GM12878 (cell line): Measurements from ENCODE around the gene IGIP. TPM values are rescaled to one million over a fixed set of nuclear protein-coding genes. Genes with fewer than 3 reads are reported as not detected.

ENCODE experiments used
- CREM ChIP-seq: IDR thresholded peaks from 2 replicates; pipeline ENCODE4 v1.6.1; 2014; ENCODE audit warnings: antibody characterized with exemption, low read depth
- FOXK2 ChIP-seq: fragments of 450-650 bp; IDR thresholded peaks from 2 replicates; pipeline ENCODE4 v1.6.1; 2017; ENCODE audit warnings: mild to moderate bottlenecking, moderate library complexity
- NR2C2 ChIP-seq: IDR thresholded peaks from 2 replicates; pipeline ENCODE4 v1.6.1; 2011; ENCODE audit warnings: borderline replicate concordance, low read depth; ENCODE audit not compliant: control insufficient read depth, insufficient read length
- PML ChIP-seq: IDR thresholded peaks from 2 replicates; pipeline ENCODE4 v1.6.1; 2012; ENCODE audit warnings: low read length, inconsistent platforms
- RFX5 ChIP-seq: IDR thresholded peaks from 2 replicates; pipeline ENCODE4 v1.6.1; 2011; ENCODE audit warnings: low read depth, low read length, improper control_type of control experiment
- STAT3 ChIP-seq: IDR thresholded peaks from 2 replicates; pipeline ENCODE4 v1.6.1; 2011; ENCODE audit warnings: low read depth, low read length, improper control_type of control experiment
- polyA plus RNA-seq, 11 experiments: library from polyadenylated mRNA; depleted of rRNA in 4 of 11; unstranded in 6 of 11; stranded (reverse) in 5 of 11; fragments of >200 nt; fragmentation: Nextera tagmentation in 4 of 11; fragmentation: Illumina TruSeq in 1 of 11; extraction: Ambion mirVana in 4 of 11; extraction: Trizol in 1 of 11; gene quantifications; 1 replicate in 1 of 11; 2 replicates in 10 of 11; pipeline versions ENCODE4 v1.2.1 to v1.2.3, GENCODE V29; 2011 to 2016; ENCODE audit warnings: inconsistent platforms in 2 of 11, missing spikeins in 2 of 11, low read depth in 1 of 11
- total RNA-seq, 4 experiments: library from RNA; depleted of rRNA in 3 of 4; stranded (reverse); fragments of >200 nt in 3 of 4; fragmentation: Illumina TruSeq in 1 of 4; extraction: Trizol in 1 of 4; gene quantifications; 2 replicates each; pipeline versions ENCODE4 v1.2.1 to v1.2.3, GENCODE V29; 2013 to 2021
- TF ChIP-seq, protein P1 (sequence below): fragments of 450-650 bp; IDR thresholded peaks from 2 replicates; pipeline ENCODE4 v1.6.1; 2016; ENCODE audit warnings: mild to moderate bottlenecking, moderate library complexity, borderline replicate concordance
- TF ChIP-seq, protein P2 (sequence below): fragments of 450-650 bp; IDR thresholded peaks from 2 replicates; pipeline ENCODE4 v1.6.1; 2014; ENCODE audit warnings: mild to moderate bottlenecking
- TF ChIP-seq, protein P3 (sequence below): fragments of 450-650 bp; formaldehyde crosslinking; IDR thresholded peaks from 2 replicates; pipeline ENCODE4 v1.4.0; 2022; ENCODE audit warnings: mild to moderate bottlenecking, moderate library complexity

IGIP gene
- total and polyA plus RNA-seq, 10 of the 15 experiments (the other 5 are each of a cell fraction or from before 2014, with no cell fraction given) = 0.58 to 3.3 (median 1.9) TPM

DNA sequence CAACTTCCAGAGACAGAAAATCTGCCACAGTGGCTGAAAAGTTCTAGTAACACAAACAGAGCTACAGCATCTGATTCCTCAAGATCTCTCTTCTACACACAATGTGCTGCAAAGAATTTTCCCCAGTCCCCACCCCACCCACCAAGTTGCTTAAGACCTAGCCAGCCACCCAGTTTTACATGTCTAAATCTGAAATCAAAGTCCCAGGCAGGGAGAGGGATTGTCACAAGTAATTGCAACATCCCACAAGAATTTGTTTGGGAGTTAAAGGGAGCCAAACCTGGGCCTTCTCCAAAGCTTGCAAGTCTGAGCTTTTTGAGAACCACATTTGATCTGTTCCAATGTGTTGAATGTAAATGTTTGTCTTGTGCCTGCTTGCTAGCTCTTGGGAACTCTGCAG, 15.5 kb downstream of the IGIP start (continued):
- TF ChIP-seq, protein P1, sequence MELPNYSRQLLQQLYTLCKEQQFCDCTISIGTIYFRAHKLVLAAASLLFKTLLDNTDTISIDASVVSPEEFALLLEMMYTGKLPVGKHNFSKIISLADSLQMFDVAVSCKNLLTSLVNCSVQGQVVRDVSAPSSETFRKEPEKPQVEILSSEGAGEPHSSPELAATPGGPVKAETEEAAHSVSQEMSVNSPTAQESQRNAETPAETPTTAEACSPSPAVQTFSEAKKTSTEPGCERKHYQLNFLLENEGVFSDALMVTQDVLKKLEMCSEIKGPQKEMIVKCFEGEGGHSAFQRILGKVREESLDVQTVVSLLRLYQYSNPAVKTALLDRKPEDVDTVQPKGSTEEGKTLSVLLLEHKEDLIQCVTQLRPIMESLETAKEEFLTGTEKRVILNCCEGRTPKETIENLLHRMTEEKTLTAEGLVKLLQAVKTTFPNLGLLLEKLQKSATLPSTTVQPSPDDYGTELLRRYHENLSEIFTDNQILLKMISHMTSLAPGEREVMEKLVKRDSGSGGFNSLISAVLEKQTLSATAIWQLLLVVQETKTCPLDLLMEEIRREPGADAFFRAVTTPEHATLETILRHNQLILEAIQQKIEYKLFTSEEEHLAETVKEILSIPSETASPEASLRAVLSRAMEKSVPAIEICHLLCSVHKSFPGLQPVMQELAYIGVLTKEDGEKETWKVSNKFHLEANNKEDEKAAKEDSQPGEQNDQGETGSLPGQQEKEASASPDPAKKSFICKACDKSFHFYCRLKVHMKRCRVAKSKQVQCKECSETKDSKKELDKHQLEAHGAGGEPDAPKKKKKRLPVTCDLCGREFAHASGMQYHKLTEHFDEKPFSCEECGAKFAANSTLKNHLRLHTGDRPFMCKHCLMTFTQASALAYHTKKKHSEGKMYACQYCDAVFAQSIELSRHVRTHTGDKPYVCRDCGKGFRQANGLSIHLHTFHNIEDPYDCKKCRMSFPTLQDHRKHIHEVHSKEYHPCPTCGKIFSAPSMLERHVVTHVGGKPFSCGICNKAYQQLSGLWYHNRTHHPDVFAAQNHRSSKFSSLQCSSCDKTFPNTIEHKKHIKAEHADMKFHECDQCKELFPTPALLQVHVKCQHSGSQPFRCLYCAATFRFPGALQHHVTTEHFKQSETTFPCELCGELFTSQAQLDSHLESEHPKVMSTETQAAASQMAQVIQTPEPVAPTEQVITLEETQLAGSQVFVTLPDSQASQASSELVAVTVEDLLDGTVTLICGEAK = no peak
- TF ChIP-seq RFX5 = no peak
- TF ChIP-seq CREM = no peak
- no peak for TF ChIP-seq NR2C2
- TF ChIP-seq, protein P2, sequence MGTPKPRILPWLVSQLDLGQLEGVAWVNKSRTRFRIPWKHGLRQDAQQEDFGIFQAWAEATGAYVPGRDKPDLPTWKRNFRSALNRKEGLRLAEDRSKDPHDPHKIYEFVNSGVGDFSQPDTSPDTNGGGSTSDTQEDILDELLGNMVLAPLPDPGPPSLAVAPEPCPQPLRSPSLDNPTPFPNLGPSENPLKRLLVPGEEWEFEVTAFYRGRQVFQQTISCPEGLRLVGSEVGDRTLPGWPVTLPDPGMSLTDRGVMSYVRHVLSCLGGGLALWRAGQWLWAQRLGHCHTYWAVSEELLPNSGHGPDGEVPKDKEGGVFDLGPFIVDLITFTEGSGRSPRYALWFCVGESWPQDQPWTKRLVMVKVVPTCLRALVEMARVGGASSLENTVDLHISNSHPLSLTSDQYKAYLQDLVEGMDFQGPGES = no peak
- TF ChIP-seq STAT3 = no peak
- TF ChIP-seq FOXK2 = no peak
- no peak for TF ChIP-seq PML
- TF ChIP-seq, protein P3, sequence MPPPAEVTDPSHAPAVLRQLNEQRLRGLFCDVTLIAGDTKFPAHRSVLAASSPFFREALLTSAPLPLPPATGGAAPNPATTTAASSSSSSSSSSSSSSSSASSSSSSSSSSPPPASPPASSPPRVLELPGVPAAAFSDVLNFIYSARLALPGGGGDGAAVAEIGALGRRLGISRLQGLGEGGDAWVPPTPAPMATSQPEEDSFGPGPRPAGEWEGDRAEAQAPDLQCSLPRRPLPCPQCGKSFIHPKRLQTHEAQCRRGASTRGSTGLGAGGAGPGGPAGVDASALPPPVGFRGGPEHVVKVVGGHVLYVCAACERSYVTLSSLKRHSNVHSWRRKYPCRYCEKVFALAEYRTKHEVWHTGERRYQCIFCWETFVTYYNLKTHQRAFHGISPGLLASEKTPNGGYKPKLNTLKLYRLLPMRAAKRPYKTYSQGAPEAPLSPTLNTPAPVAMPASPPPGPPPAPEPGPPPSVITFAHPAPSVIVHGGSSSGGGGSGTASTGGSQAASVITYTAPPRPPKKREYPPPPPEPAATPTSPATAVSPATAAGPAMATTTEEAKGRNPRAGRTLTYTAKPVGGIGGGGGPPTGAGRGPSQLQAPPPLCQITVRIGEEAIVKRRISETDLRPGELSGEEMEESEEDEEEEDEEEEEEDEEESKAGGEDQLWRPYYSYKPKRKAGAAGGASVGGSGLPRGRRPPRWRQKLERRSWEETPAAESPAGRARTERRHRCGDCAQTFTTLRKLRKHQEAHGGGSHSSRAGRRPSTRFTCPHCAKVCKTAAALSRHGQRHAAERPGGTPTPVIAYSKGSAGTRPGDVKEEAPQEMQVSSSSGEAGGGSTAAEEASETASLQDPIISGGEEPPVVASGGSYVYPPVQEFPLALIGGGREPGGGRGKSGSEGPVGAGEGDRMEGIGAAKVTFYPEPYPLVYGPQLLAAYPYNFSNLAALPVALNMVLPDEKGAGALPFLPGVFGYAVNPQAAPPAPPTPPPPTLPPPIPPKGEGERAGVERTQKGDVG (CRISPR knock-in tag) = no peak
